ENCODE results near the gene CACNA1I. TPM values are rescaled to one million over a fixed set of nuclear protein-coding genes. Genes with fewer than 3 reads are reported as not detected.

The CACNA1I gene
- total RNA-seq, 1 donor from 2014 or later: 0.07 TPM

DNA sequence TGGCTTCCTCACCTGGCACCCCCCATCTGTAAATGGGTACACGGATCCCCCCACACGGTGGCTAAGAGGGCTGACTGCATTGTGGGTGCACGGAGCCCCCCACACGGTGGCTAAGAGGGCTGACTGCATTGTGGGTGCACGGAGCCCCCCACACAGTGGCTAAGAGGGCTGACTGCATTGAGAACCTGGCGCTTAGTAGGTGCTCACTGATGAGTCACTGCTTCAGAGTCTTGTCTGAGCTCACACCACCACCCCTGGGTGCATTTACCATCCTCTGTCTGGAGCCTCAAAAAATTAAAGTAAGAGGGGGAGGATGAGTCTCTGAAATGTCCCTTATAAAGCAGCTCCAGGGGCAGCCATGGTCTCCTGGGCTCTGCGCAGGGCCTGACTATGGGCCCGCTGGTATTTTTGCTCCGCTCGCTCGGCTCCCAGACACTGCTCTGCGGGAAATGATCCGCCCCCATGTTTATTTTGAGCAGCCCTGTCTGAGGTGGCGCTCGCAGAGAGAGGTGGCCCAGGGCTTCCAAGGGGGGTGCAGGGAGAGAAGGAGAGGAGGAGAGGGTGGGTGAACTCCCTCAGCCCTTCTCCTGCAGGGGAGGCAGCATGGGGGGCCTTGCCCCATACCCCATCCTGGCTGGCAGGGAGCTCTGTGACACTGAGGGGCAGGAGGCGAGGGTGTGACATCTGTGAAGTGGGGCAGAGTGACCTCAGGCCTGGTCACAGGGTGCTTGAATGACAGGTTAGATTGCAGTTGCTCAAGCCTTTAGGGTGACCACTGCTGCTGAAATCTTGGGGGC lies 82.6 kb downstream of the CACNA1I start:
- TF ChIP-seq, protein P1, sequence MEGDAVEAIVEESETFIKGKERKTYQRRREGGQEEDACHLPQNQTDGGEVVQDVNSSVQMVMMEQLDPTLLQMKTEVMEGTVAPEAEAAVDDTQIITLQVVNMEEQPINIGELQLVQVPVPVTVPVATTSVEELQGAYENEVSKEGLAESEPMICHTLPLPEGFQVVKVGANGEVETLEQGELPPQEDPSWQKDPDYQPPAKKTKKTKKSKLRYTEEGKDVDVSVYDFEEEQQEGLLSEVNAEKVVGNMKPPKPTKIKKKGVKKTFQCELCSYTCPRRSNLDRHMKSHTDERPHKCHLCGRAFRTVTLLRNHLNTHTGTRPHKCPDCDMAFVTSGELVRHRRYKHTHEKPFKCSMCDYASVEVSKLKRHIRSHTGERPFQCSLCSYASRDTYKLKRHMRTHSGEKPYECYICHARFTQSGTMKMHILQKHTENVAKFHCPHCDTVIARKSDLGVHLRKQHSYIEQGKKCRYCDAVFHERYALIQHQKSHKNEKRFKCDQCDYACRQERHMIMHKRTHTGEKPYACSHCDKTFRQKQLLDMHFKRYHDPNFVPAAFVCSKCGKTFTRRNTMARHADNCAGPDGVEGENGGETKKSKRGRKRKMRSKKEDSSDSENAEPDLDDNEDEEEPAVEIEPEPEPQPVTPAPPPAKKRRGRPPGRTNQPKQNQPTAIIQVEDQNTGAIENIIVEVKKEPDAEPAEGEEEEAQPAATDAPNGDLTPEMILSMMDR (conservative IDR thresholded peaks at IDR 0.05): no peak
- no peak for DNase-seq (ENCODE audit: low read depth, low spot score)
- Mint-ChIP-seq H3K4me1 (peaks cover 6% of the 10 kb centered on the region), H3K4me3 (no peak overlapping the region), H3K27me3 (ENCODE audit: low read depth) (peaks cover 20% of the 10 kb centered on the region), H3K36me3 (ENCODE audit: low read depth) (no peaks in the 10 kb centered on the region), H3K27ac (ENCODE audit: unreplicated experiment) (no peak overlapping the region), H3K9me3 (no peaks in the 10 kb centered on the region)

DNA sequence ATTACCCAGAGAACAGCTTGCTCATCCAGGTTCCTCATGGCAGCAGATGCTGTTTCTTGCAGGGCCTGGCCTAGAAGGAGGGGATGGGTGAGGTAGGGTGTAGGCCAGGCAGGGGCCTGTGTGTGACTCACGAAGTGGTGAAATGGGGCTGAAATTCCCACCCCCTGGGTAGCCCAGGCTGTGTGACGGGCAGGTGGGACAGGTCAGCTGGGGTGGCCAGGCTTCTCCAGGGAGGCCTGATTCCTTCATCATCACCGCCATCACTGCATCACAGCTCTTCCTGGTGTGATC lies 83.2 kb downstream of the CACNA1I start:
- peaks cover 6% of the 10 kb centered on the region for H3K4me1 Mint-ChIP-seq

DNA sequence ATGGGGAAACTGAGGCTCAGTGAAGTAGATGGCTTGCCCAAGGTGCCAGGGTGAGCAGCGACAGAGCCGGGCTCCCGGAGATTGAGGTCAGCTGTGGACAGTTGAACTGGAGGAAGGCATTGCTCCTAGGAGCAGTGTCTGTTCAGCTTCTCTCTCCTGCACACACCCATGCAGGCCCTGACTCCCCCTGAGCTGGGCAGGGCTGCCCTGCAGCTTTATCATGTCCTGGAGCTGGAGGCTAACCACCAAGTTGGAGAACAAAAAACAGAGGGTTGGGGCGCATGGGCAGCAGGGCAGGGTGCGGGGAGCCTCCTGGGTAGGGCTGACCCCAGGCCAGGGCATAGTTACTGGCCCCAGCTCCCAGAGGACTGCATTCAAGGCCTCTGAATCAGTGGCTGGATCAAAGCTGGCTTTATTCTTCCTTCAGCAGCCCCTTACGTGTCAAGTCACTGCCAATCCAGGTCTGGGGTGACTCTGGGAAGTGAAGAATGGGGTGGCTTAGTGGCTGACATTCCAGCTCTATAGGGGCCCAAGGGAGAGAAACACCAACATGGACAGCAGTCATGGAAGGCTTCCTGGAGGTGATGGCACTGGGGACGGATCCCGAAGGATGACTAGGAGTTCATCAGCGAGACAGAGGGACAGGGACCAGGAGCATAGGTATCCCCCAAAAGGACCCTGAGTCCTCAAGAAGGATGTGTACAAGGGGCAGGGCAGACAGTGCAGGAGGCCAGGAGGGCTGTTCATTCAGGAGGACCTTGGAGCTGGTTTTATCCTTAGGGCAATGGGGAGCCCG lies 83.8 kb downstream of the CACNA1I start:
- Mint-ChIP-seq H3K27me3 (ENCODE audit: low read depth) (peaks cover 29% of the 10 kb centered on the region), H3K36me3 (ENCODE audit: low read depth) (no peaks in the 10 kb centered on the region), H3K27ac (ENCODE audit: unreplicated experiment) (no peak overlapping the region)

More for the DNA sequence above, 83.2 kb downstream of the CACNA1I start:
- Mint-ChIP-seq H3K27me3 (ENCODE audit: low read depth) (peaks cover 25% of the 10 kb centered on the region), H3K27ac (ENCODE audit: unreplicated experiment) (no peak overlapping the region), H3K4me3 (no peak overlapping the region), H3K9me3 (no peaks in the 10 kb centered on the region), H3K36me3 (ENCODE audit: low read depth) (no peaks in the 10 kb centered on the region)
- DNase-seq (ENCODE audit: low read depth, low spot score): no peak
- TF ChIP-seq, protein P1 (conservative IDR thresholded peaks at IDR 0.05): no peak

DNA sequence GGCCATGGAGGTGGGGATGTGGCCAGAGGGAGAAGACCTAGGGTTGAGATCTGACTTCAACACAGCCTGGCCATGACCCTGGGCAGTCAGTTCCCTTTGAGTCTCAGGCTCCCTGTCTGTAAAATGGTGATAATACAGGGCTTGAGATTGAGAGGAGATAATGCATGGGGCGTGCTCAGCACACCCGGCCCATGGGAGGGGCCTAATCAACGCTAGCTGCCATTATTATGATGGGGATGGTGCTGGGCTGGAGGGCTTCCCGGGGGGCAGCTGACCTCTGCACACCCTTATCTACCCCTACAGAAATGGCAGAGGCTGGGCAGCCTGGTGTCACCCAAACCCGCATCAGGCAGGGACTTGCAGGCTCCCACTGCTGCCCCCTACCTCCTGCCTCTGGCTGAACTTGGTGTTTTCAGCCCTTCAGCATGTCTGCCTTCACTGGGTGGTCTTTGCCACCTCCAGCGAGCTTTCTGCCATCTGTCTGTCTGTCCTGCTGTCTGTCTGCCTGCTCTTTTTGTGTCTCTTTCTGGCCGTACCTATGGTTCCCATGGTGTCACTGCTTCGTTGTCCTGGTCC lies 84.5 kb downstream of the CACNA1I start:
- H3K27me3 Mint-ChIP-seq (ENCODE audit: low read depth): peaks cover 36% of the 10 kb centered on the region
- H3K36me3 Mint-ChIP-seq (ENCODE audit: low read depth): no peaks in the 10 kb centered on the region
- DNase-seq (ENCODE audit: low read depth, low spot score): no peak
- H3K27ac Mint-ChIP-seq (ENCODE audit: unreplicated experiment): no peak overlapping the region
- peaks cover 6% of the 10 kb centered on the region for H3K4me1 Mint-ChIP-seq
- no peaks in the 10 kb centered on the region for H3K9me3 Mint-ChIP-seq
- TF ChIP-seq, protein P1 (conservative IDR thresholded peaks at IDR 0.05): peak; percentile 19
- H3K4me3 Mint-ChIP-seq: no peak overlapping the region

More for the DNA sequence above, 83.8 kb downstream of the CACNA1I start:
- TF ChIP-seq, protein P1 (conservative IDR thresholded peaks at IDR 0.05): no peak
- H3K4me1 Mint-ChIP-seq: peaks cover 6% of the 10 kb centered on the region
- no peaks in the 10 kb centered on the region for H3K9me3 Mint-ChIP-seq
- DNase-seq (ENCODE audit: low read depth, low spot score): no peak
- H3K4me3 Mint-ChIP-seq: no peak overlapping the region

DNA sequence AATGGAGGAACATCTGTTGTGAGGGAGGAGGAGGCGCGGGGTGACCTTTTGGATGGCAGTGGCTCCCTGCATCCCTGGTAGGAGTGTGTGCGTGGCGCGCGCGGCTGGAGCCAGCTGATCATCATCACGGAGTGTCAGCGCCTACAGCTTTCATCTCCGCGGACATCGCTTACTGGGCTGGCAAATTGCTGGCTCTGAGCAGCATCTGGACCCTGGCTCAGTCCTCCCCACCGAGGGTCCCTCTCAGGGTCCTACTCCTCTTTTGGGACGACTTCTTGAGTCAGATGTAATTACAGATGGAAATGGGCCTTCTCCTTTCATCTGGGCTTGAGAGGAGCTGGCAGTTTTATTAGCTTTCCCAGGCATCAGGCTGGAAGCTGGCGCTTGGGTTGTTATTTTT lies 85.3 kb downstream of the CACNA1I start:
- no peaks in the 10 kb centered on the region for H3K9me3 Mint-ChIP-seq
- H3K27ac Mint-ChIP-seq (ENCODE audit: unreplicated experiment): no peak overlapping the region
- DNase-seq (ENCODE audit: low read depth, low spot score): no peak
- no peak overlapping the region for H3K4me3 Mint-ChIP-seq
- peaks cover 6% of the 10 kb centered on the region for H3K4me1 Mint-ChIP-seq
- H3K27me3 Mint-ChIP-seq (ENCODE audit: low read depth): peaks cover 44% of the 10 kb centered on the region
- TF ChIP-seq, protein P1 (conservative IDR thresholded peaks at IDR 0.05): no peak
- no peaks in the 10 kb centered on the region for H3K36me3 Mint-ChIP-seq (ENCODE audit: low read depth)
